CD4-positive, alpha-beta T cell treated with Interleukin-1 beta for 1 hour (primary cell): ENCODE measurements around the gene TCF12.
A peak's percentile ranks its signal among the peaks of the same experiment; 100 is the strongest.

Experiments
- DNase-seq, 2 donors: peaks; one replicate each; pipeline ENCODE4 v3.0.0-alpha.2; 2020 to 2022

TCF12 gene

GRCh38 chr15:57184502-57184901 lies 266.1 kb downstream of the TCF12 start:
- no peak for DNase-seq

GRCh38 chr15:57185507-57186074 lies 267.1 kb downstream of the TCF12 start:
- DNase-seq = no peak

GRCh38 chr15:57189466-57189865 lies 271.0 kb downstream of the TCF12 start:
- DNase-seq = no peak

GRCh38 chr15:57190208-57190607 lies 271.8 kb downstream of the TCF12 start:
- no peak for DNase-seq

- DNase-seq = no peak
Observed at GRCh38 chr15:57193161-57193560, 274.7 kb downstream of the TCF12 start.

GRCh38 chr15:57195326-57195725 lies 276.9 kb downstream of the TCF12 start:
- no peak for DNase-seq

- DNase-seq = no peak
Observed at GRCh38 chr15:57196865-57197264, 278.4 kb downstream of the TCF12 start.

- no peak for DNase-seq
Observed at GRCh38 chr15:57198131-57198530, 279.7 kb downstream of the TCF12 start.

GRCh38 chr15:57198654-57199291 lies 280.3 kb downstream of the TCF12 start:
- DNase-seq = no peak

GRCh38 chr15:57201578-57201977 lies 283.1 kb downstream of the TCF12 start:
- no peak for DNase-seq

GRCh38 chr15:57203906-57204305 lies 285.5 kb downstream of the TCF12 start:
- no peak for DNase-seq

GRCh38 chr15:57205027-57205855 lies 286.8 kb downstream of the TCF12 start:
- DNase-seq = no peak

GRCh38 chr15:57205996-57206395 lies 287.6 kb downstream of the TCF12 start:
- DNase-seq = no peak

- DNase-seq = peak in 1 of 2 donors; percentile 29
Observed at GRCh38 chr15:57213862-57214261, 295.4 kb downstream of the TCF12 start.

GRCh38 chr15:57215326-57215725 lies 296.9 kb downstream of the TCF12 start:
- no peak for DNase-seq

GRCh38 chr15:57215881-57216280 lies 297.4 kb downstream of the TCF12 start:
- DNase-seq = no peak

- no peak for DNase-seq
Observed at GRCh38 chr15:57216288-57216687, 297.8 kb downstream of the TCF12 start.

- DNase-seq = no peak
Observed at GRCh38 chr15:57217778-57218598, 299.5 kb downstream of the TCF12 start.

- DNase-seq = no peak
Observed at GRCh38 chr15:57218826-57219576, 300.6 kb downstream of the TCF12 start.

GRCh38 chr15:57220205-57220604 lies 301.8 kb downstream of the TCF12 start:
- DNase-seq = no peak

GRCh38 chr15:57221134-57221533 lies 302.7 kb downstream of the TCF12 start:
- no peak for DNase-seq

- DNase-seq = no peak
Observed at GRCh38 chr15:57223345-57223744, 304.9 kb downstream of the TCF12 start.
